Measurements from ENCODE around the gene EP400. TPM values are rescaled to one million over a fixed set of nuclear protein-coding genes. Genes with fewer than 3 reads are reported as not detected.

The EP400 gene
- total and polyA plus RNA-seq, 9 of the 15 experiments (the other 6 are each of a cell fraction or from before 2014, with no cell fraction given) = 4.5 to 58.0 (median 7.0) TPM

DNA sequence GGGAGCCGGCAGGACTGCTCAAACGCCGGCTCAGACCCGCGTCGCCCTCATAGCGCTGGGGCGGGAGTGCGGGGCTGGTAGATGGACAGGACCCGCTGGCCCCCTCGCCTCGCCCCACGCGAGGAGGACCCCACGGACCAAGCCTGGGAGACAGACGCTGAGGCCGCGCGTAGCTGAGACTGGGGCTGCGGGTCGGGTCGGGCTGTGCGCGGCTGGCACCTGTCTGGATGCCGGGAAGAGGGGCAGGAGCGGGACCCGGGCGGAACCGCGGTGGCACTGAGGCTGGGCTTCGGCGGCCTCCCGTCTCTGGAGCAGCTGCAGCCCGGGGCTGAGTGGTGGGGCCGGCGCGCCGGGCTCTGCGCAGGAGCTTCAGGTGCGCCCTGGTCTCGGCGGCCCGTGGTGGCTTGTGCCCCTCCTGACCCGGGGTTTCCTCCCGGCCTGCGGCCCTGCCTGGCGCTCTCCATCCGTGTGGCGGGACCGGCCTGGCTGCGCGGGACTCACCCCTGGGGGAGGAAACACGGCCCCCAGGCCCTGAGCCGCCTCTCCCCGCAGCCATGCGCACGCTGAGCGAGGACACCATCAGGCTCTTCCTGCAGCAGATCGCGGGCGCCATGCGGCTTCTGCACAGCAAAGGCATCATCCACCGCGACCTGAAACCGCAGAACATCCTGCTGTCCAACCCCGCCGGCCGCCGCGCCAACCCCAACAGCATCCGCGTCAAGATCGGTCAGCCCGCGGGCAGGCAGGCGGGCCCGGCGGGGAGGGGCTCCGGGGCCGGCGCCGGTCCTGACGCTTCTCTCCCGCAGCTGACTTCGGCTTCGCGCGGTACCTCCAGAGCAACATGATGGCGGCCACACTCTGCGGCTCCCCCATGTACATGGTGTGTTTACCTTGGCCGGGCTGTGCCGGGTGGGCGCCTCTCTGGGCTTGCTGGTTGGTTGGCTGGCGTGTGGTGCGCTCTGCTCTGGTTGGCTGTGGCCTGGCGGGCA is 41.4 kb upstream of the EP400 start:
- Histone ChIP-seq H3K4me3 (no peak overlapping the region), H2AFZ (ENCODE audit: low read depth, low read length) (no peak overlapping the region), H3K9me1 (ENCODE audit: control insufficient read depth, insufficient read depth, low read length) (no peaks in the 10 kb centered on the region), H3K27ac (ENCODE audit: extremely low read depth, low read depth, low read length) (no peak overlapping the region), H3K36me3 (ENCODE audit: control insufficient read depth, insufficient read depth, low read length) (peaks cover 12% of the 10 kb centered on the region; the same call in 2 of the 3 replicates), H3K9ac (ENCODE audit: insufficient read depth in 1 of 2, low read depth in 2 of 2, low read length in 2 of 2) (no peak overlapping the region), H3K79me2 (ENCODE audit: control insufficient read depth, insufficient read depth, low read length) (no peaks in the 10 kb centered on the region), H4K20me1 (replicated peaks; ENCODE audit: control insufficient read depth, insufficient read depth, low read length) (peaks cover 14% of the 10 kb centered on the region; the same call in 1 of the 2 replicates), H3K4me1 (replicated peaks in 1 of 2; ENCODE audit: control insufficient read depth in 2 of 2, insufficient read depth in 2 of 2, low read length in 2 of 2) (peaks cover 0 to 29% of the 10 kb centered on the region in 2 experiments; a peak in 2 of 5 replicates), H3K27me3 (ENCODE audit: control insufficient read depth in 2 of 2, insufficient read depth in 2 of 2, low read length in 2 of 2) (no peaks in the 10 kb centered on the region), H3K4me2 (ENCODE audit: insufficient read depth, low read length) (no peak overlapping the region), H3K9me3 (replicated peaks; ENCODE audit: control insufficient read depth, insufficient read depth, low read depth, low read length) (no peaks in the 10 kb centered on the region)
- 96% methylated on average over 20 of the region's 96 CpGs for WGBS (ENCODE audit: insufficient coverage, low coverage, missing lambda C conversion rate)
- CTCF ChIA-PET (ENCODE audit: low intra/inter-chr PET ratio) = no interaction called here
- ATAC-seq = no peak
- FAIRE-seq = no peak
- no TSS peak for BruUV-seq (replicated peaks)
- intact Hi-C loops (cut with micrococcal nuclease) = no loop called here
- TF ChIP-seq BCOR (IDR thresholded peaks at IDR 0.05) (no peak), ZFX (CRISPR knock-in tag; IDR thresholded peaks at IDR 0.05) (no peak), PYGO2 (tag; IDR thresholded peaks at IDR 0.05) (no peak), DIDO1 (tag; IDR thresholded peaks at IDR 0.05; ENCODE audit: low read depth) (no peak), POLR2G (IDR thresholded peaks at IDR 0.05; ENCODE audit: low read depth, low read length) (0 out of 2 replicates have a peak, but pooled peaks have one; percentile 2), SMARCE1 (IDR thresholded peaks at IDR 0.05) (no peak), TFAM (CRISPR knock-in tag; conservative IDR thresholded peaks at IDR 0.05) (no peak), MYBL2 (IDR thresholded peaks at IDR 0.05; ENCODE audit: low read depth) (no peak), MYBL2 (CRISPR knock-in tag; IDR thresholded peaks at IDR 0.05; ENCODE audit: borderline replicate concordance) (no peak), KDM4B (IDR thresholded peaks at IDR 0.05; ENCODE audit: borderline replicate concordance in 2 of 2, low read depth in 1 of 2) (no peak)
- TF ChIP-seq, protein P1, sequence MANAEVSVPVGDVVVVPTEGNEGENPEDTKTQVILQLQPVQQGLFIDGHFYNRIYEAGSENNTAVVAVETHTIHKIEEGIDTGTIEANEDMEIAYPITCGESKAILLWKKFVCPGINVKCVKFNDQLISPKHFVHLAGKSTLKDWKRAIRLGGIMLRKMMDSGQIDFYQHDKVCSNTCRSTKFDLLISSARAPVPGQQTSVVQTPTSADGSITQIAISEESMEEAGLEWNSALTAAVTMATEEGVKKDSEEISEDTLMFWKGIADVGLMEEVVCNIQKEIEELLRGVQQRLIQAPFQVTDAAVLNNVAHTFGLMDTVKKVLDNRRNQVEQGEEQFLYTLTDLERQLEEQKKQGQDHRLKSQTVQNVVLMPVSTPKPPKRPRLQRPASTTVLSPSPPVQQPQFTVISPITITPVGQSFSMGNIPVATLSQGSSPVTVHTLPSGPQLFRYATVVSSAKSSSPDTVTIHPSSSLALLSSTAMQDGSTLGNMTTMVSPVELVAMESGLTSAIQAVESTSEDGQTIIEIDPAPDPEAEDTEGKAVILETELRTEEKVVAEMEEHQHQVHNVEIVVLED (CRISPR knock-in tag; IDR thresholded peaks at IDR 0.05) = no peak
- TF ChIP-seq, protein P2, sequence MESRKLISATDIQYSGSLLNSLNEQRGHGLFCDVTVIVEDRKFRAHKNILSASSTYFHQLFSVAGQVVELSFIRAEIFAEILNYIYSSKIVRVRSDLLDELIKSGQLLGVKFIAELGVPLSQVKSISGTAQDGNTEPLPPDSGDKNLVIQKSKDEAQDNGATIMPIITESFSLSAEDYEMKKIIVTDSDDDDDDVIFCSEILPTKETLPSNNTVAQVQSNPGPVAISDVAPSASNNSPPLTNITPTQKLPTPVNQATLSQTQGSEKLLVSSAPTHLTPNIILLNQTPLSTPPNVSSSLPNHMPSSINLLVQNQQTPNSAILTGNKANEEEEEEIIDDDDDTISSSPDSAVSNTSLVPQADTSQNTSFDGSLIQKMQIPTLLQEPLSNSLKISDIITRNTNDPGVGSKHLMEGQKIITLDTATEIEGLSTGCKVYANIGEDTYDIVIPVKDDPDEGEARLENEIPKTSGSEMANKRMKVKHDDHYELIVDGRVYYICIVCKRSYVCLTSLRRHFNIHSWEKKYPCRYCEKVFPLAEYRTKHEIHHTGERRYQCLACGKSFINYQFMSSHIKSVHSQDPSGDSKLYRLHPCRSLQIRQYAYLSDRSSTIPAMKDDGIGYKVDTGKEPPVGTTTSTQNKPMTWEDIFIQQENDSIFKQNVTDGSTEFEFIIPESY (CRISPR knock-in tag; IDR thresholded peaks at IDR 0.05) = peak; percentile 87
- TF ChIP-seq, protein P3, sequence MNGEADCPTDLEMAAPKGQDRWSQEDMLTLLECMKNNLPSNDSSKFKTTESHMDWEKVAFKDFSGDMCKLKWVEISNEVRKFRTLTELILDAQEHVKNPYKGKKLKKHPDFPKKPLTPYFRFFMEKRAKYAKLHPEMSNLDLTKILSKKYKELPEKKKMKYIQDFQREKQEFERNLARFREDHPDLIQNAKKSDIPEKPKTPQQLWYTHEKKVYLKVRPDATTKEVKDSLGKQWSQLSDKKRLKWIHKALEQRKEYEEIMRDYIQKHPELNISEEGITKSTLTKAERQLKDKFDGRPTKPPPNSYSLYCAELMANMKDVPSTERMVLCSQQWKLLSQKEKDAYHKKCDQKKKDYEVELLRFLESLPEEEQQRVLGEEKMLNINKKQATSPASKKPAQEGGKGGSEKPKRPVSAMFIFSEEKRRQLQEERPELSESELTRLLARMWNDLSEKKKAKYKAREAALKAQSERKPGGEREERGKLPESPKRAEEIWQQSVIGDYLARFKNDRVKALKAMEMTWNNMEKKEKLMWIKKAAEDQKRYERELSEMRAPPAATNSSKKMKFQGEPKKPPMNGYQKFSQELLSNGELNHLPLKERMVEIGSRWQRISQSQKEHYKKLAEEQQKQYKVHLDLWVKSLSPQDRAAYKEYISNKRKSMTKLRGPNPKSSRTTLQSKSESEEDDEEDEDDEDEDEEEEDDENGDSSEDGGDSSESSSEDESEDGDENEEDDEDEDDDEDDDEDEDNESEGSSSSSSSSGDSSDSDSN (IDR thresholded peaks at IDR 0.05; ENCODE audit: borderline replicate concordance in 1 of 2, low read depth in 2 of 2, low read length in 2 of 2) = no peak
- in situ Hi-C loops (cut with MboI) = no loop called here
- POLR2A ChIA-PET = interaction anchor here (1.0 to 2.6 kb wide), 2 partner anchors 9 to 12 kb away, joined by 6 to 8 read pairs; no protein-coding TSS in a partner anchor
- DNase-seq (ENCODE audit: extremely low read depth in 1 of 4, low spot score in 3 of 4) = no peak
